ENCODE measurements around the gene DELE1.
"Not testable (repeated sequence)": the region's sequence is repeated elsewhere in the genome, so short reads cannot be mapped to it uniquely, and the experiment has no call there.

Gene DELE1

GRCh38 chr5:141908796-141909195, 14.9 kb upstream of the DELE1 start:
- peaks cover 8% of the 10 kb centered on the region for H3K4me1 Mint-ChIP-seq (ENCODE audit: low read depth)
- H3K27ac Mint-ChIP-seq, result no peak overlapping the region
- no peaks in the 10 kb centered on the region for H3K36me3 Mint-ChIP-seq
- peaks cover 13% of the 10 kb centered on the region for H3K27me3 Mint-ChIP-seq
- no peaks in the 10 kb centered on the region for H3K9me3 Mint-ChIP-seq (ENCODE audit: low read depth)
- H3K4me3 Mint-ChIP-seq, result no peak overlapping the region

DNA sequence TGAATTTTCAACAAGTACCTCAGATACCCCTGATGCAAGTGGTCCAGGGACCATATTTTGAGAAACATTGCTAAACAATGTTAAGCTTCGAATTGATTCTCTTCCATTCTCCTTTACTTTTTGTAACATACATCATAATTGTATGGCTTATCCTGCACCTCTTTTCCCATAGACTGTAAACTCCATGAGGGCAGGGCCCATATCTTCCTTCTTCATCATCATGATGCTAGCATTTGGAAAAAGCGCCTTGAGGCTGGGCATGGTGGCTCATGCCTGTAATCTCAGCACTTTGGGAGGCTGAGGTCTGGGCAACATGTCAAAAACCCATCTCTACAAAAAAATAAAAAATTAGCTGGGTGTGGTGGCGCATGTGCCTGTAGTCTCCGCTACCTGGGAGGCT, 14.5 kb upstream of the DELE1 start:
- Mint-ChIP-seq H3K9me3 (ENCODE audit: low read depth) (no peaks in the 10 kb centered on the region), H3K4me1 (ENCODE audit: low read depth) (peaks cover 10% of the 10 kb centered on the region), H3K27ac (no peak overlapping the region), H3K4me3 (no peak overlapping the region), H3K27me3 (peaks cover 10% of the 10 kb centered on the region), H3K36me3 (no peaks in the 10 kb centered on the region)

DNA sequence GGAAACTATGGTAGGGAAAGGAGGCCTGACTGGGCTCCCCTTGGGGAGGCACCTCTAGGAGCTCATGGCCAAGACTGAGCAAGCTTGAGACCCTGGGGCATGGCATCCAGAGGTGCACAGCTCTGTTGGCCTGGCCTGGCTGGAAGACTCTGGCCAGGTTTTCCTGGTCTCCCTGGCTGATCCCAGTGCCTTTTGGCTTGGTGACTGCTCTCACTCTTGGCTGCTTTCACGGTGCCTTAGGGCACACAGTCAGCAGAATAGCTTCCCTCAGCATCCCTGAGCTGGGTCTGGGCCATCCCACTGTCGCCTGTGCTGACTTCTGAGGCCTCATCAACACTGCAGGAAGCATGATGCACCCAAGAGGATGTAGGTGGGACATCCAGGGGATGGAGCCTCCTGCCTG, 13.4 kb upstream of the DELE1 start:
- Mint-ChIP-seq H3K9me3 (ENCODE audit: low read depth) (no peaks in the 10 kb centered on the region), H3K27ac (no peak overlapping the region), H3K4me3 (no peak overlapping the region), H3K36me3 (no peaks in the 10 kb centered on the region), H3K4me1 (ENCODE audit: low read depth) (peaks cover 10% of the 10 kb centered on the region), H3K27me3 (peaks cover 11% of the 10 kb centered on the region)

DNA sequence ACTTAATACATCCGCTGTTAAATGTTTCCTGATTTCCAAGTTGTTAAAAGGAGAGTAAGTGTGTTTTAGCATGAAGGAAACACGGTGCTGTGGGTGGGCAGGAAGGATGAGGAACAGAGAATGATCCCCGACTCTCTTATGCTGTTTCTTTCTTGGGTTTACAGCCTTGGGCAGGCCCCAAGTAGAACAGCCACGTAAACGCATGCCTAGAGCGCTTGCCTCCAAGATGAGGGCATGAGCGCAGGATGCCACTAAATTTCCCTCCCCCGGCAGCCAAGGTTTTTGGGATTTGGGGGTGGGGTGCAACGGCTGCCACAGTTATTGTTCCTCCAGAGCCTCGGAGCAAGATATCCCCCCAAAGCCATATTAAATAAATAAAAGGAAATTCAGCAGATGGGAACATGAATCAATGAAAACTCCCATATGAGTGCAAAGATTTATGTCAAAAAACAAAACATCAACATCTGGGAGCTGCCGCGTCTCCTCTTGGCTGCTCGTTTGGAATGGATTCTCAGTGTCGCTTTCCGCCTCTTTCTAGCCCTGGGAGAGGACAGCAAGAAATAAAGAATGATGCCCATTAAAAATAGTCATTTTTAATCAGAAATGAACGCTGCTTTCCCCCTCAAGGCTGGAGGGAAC, 10.0 kb upstream of the DELE1 start:
- no peaks in the 10 kb centered on the region for H3K36me3 Mint-ChIP-seq
- peaks cover 10% of the 10 kb centered on the region for H3K4me1 Mint-ChIP-seq (ENCODE audit: low read depth)
- H3K4me3 Mint-ChIP-seq, result peak overlapping the region; percentile 74
- no peaks in the 10 kb centered on the region for H3K9me3 Mint-ChIP-seq (ENCODE audit: low read depth)
- peaks cover 15% of the 10 kb centered on the region for H3K27me3 Mint-ChIP-seq
- no peak overlapping the region for H3K27ac Mint-ChIP-seq

DNA sequence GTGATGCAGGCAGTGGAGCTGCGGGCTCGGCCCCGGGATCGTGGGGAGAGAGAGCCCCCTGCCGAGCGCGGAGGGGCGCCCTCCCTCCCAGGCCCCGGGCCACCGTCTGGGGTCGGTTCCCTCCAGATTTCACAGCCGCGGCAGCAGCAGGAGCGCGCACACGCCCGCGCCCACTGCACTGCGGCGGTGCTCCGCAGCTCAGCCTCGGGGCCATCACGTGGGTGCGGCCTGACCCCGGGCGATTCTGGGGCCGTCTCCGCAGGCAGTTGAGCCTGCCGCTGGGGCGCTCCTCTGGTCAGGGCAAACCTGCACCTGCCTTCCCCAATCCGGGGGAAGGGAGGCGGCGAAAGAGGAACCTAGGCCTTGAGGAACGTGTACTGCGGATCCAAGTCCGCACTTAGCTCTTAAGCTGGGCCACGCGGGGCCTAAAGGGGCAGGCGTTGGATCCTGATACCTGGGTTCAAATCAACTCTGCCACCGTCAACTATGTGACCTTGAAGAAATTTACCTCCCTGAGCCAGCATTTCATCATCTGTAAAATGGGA, 9.4 kb upstream of the DELE1 start:
- no peak overlapping the region for H3K27ac Mint-ChIP-seq
- peaks cover 10% of the 10 kb centered on the region for H3K4me1 Mint-ChIP-seq (ENCODE audit: low read depth)
- H3K4me3 Mint-ChIP-seq, result peak overlapping the region; percentile 74
- H3K36me3 Mint-ChIP-seq, result no peaks in the 10 kb centered on the region
- no peaks in the 10 kb centered on the region for H3K9me3 Mint-ChIP-seq (ENCODE audit: low read depth)
- H3K27me3 Mint-ChIP-seq, result peaks cover 15% of the 10 kb centered on the region

DNA sequence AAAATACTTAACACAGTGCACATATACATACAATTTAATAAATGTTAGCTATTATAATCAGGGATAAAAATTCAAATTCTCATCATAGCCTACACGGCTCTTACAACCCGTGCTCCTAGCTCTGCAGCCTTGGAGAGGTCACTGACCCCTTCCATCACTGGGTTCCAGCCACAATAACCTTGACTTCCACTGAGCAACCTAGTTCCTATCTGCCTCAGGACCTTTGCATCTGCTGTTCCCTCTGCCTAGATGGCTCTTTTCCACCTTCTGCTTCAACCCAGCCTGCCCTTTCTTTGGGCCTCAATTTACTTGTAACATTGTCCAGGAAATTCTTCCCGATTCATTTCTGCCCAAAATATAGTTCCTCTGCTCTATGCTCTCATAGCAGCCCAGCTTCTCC, 8.9 kb upstream of the DELE1 start:
- Mint-ChIP-seq H3K27ac (peak overlapping the region; percentile 18), H3K9me3 (ENCODE audit: low read depth) (no peaks in the 10 kb centered on the region), H3K27me3 (peaks cover 15% of the 10 kb centered on the region)

DNA sequence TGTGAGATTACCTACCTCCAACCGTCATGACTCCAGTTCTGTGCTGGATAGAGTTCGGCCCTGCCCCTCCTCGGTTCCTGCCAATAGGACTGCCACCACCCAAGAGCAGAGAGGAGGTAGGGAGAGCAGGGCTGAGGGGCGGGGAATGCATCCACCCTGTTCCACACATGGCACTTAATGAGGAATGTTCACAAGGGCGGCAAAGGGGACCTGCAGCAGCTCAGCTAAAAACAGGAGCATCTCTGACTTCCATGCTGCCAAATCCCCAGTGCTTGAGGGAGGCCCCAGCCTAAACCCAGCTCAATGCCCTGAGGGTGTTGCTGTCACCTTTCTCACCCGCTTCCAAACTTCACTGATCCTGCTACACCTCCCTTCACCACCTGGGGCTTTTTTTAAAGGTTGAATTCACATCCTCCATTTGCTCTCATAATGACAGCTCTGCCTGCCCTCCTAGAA, 7.8 kb upstream of the DELE1 start:
- Mint-ChIP-seq H3K27me3 (peaks cover 15% of the 10 kb centered on the region), H3K9me3 (ENCODE audit: low read depth) (no peaks in the 10 kb centered on the region), H3K4me3 (no peak overlapping the region), H3K4me1 (ENCODE audit: low read depth) (peaks cover 10% of the 10 kb centered on the region), H3K27ac (no peak overlapping the region), H3K36me3 (no peaks in the 10 kb centered on the region)

More for the DNA sequence above, 8.9 kb upstream of the DELE1 start:
- Mint-ChIP-seq H3K4me3 (peak overlapping the region; percentile 46), H3K36me3 (no peaks in the 10 kb centered on the region), H3K4me1 (ENCODE audit: low read depth) (peaks cover 10% of the 10 kb centered on the region)

- Mint-ChIP-seq H3K9me3 (ENCODE audit: low read depth) (no peaks in the 10 kb centered on the region), H3K27ac (no peak overlapping the region), H3K36me3 (no peaks in the 10 kb centered on the region), H3K4me3 (no peak overlapping the region), H3K4me1 (ENCODE audit: low read depth) (peaks cover 10% of the 10 kb centered on the region), H3K27me3 (peaks cover 15% of the 10 kb centered on the region)
Observed at GRCh38 chr5:141916522-141916921, 7.1 kb upstream of the DELE1 start.

GRCh38 chr5:141917760-141918159, 5.9 kb upstream of the DELE1 start:
- Mint-ChIP-seq H3K36me3 (no peaks in the 10 kb centered on the region), H3K4me1 (ENCODE audit: low read depth) (peaks cover 11% of the 10 kb centered on the region), H3K4me3 (no peak overlapping the region), H3K9me3 (ENCODE audit: low read depth) (no peaks in the 10 kb centered on the region), H3K27ac (no peak overlapping the region), H3K27me3 (peaks cover 15% of the 10 kb centered on the region)

DNA sequence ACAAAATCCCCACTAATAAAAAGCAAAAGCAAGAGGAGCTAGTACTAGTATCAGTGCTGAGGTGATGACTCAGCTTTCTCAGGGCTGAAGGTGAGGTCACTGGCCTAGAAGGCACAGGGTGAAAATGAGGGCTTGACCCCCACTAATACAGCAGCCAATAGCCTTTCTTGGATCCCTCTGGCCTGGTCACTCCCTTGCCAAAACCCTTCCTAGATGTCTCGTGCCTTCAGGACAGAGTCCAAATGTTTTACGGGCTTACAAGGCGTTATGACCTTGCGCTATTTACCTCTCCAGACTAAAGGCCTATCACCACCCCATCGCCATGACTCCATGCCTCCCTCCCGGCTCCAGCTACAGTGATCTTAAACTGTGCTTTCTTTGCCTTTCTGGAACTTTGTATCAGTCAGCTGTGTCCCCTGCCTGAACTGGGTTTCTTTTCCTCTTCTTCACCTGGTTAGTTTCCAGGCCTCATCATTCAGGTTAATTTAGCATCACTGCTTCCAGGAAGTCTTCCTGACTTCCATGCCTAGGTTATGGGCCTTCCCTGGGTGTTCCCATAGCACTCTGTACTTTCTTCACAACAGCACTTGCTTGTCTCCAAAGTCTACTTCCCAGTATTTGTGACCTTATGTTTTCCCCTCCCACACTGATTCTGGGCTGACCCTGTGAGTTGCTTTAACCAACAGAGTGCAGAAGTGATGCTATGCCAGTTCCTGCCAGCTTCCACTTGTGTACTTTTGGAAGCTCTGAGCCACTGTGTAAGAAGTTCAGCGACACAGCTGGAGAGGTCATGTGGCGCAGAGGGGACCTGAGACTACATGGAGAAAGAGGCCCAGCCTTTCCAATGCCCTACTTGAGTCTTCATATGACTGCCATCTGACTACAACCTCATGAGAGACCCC, 4.2 kb upstream of the DELE1 start:
- Mint-ChIP-seq H3K27ac (no peak overlapping the region), H3K4me3 (no peak overlapping the region), H3K36me3 (peaks cover 2% of the 10 kb centered on the region)

GRCh38 chr5:141920771-141921170, 2.9 kb upstream of the DELE1 start:
- Mint-ChIP-seq H3K27me3 (no peaks in the 10 kb centered on the region), H3K4me3 (no peak overlapping the region), H3K27ac (peak overlapping the region; percentile 11), H3K4me1 (ENCODE audit: low read depth) (peaks cover 17% of the 10 kb centered on the region), H3K9me3 (ENCODE audit: low read depth) (no peaks in the 10 kb centered on the region), H3K36me3 (peaks cover 2% of the 10 kb centered on the region)

More for the DNA sequence above, 4.2 kb upstream of the DELE1 start:
- Mint-ChIP-seq H3K4me1 (ENCODE audit: low read depth) (peaks cover 11% of the 10 kb centered on the region), H3K9me3 (ENCODE audit: low read depth) (no peaks in the 10 kb centered on the region), H3K27me3 (peaks cover 7% of the 10 kb centered on the region)

DNA sequence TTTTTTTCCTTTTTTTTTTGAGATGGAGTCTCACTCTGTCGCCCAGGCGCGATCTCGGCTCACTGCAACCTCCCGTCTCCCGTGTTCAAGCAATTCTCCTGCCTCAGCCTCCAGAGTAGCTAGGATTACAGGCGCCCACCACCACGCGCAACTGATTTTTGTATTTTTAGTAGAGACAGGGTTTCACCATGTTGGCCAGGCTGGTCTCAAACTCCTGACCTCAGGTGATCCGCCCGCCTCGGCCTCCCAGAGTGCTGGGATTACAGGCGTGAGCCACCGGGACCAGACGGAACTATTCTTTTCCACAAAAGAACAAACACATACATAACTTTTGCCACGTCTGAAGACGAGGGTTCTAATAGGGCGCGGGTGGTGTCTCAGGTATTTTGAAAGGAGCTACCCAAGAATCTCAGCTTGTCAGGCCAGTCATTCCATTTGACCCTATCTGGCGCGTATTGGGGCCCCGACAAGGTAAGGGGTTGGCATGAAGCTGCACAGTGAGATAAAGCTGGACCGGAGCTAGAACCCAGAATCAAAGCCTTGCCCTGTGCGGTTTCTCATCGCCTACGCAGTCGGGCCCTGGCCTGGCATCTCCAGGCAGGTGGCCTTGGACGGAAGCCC, 734 bp upstream of the DELE1 start:
- peak overlapping the region; percentile 94 for H3K4me3 Mint-ChIP-seq
- not testable (repeated sequence) for H3K36me3 Mint-ChIP-seq

GRCh38 chr5:141926434-141926833, 2.8 kb downstream of the DELE1 start:
- Mint-ChIP-seq H3K27me3 (no peaks in the 10 kb centered on the region), H3K9me3 (ENCODE audit: low read depth) (no peaks in the 10 kb centered on the region), H3K4me1 (ENCODE audit: low read depth) (peaks cover 35% of the 10 kb centered on the region), H3K27ac (no peak overlapping the region), H3K36me3 (peaks cover 12% of the 10 kb centered on the region), H3K4me3 (no peak overlapping the region)

More for the DNA sequence above, 734 bp upstream of the DELE1 start:
- not testable (repeated sequence) for H3K9me3 Mint-ChIP-seq (ENCODE audit: low read depth); H3K27me3 Mint-ChIP-seq
- Mint-ChIP-seq H3K4me1 (ENCODE audit: low read depth) (peaks cover 28% of the 10 kb centered on the region), H3K27ac (peak overlapping the region; percentile 91)

DNA sequence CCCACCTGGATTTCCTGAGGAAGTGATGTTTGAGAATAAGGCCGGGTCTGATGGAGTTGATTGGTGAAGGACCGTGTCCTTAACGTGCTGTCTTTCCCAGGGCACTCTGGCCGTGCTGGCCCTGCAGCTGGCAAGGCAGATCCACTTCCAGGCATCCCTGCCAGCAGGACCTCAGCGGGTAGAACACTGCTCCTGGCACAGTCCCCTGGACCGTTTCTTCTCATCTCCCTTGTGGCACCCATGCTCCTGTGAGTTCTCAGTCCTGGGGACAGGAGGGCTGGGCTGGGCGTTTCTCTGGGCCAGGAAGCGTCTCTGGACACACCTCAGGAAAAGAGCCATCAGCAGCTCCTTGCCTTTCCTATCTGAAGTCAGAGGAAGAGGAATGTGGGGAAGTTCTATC, 4.4 kb downstream of the DELE1 start:
- no peaks in the 10 kb centered on the region for H3K9me3 Mint-ChIP-seq (ENCODE audit: low read depth)
- H3K4me1 Mint-ChIP-seq (ENCODE audit: low read depth), result peaks cover 31% of the 10 kb centered on the region
- peaks cover 12% of the 10 kb centered on the region for H3K36me3 Mint-ChIP-seq
- no peaks in the 10 kb centered on the region for H3K27me3 Mint-ChIP-seq
- no peak overlapping the region for H3K27ac Mint-ChIP-seq
- no peak overlapping the region for H3K4me3 Mint-ChIP-seq

Measured in activated naive CD8-positive, alpha-beta T cell (primary cell).